ENCODE measurements around the gene BORCS5. TPM values are rescaled to one million over a fixed set of nuclear protein-coding genes. Genes with fewer than 3 reads are reported as not detected.

Gene BORCS5
- total RNA-seq, 1 experiment from 2014 or later = 25.7 TPM

- no peak for TF ChIP-seq CTCF (IDR thresholded peaks at IDR 0.05; ENCODE audit: insufficient read depth in 1 of 2, low read depth in 1 of 2, low read length in 1 of 2, severe bottlenecking in 1 of 2, unreplicated experiment in 1 of 2)
- intact Hi-C loops (cut with micrococcal nuclease; ENCODE audit: unreplicated experiment) = no loop called here
- Mint-ChIP-seq H3K4me1 (ENCODE audit: low read depth, unreplicated experiment) (peaks cover 30% of the 10 kb centered on the region), H3K36me3 (ENCODE audit: insufficient read depth, unreplicated experiment) (peaks cover 10% of the 10 kb centered on the region), H3K4me3 (ENCODE audit: unreplicated experiment) (no peak overlapping the region), H3K9me3 (ENCODE audit: unreplicated experiment) (no peaks in the 10 kb centered on the region), H3K27me3 (ENCODE audit: insufficient read depth, unreplicated experiment) (no peaks in the 10 kb centered on the region), H3K27ac (ENCODE audit: unreplicated experiment) (no peak overlapping the region)
- Histone ChIP-seq H3K4me3 (ENCODE audit: low read depth, low read length) (no peak overlapping the region), H3K27me3 (replicated peaks; ENCODE audit: control insufficient read depth, insufficient read depth, low read length) (no peaks in the 10 kb centered on the region), H3K36me3 (ENCODE audit: control insufficient read depth, insufficient read depth, low read length) (no peaks in the 10 kb centered on the region), H3K9me3 (no peaks in the 10 kb centered on the region), H3K4me1 (peaks cover 24% of the 10 kb centered on the region)
- DNase-seq = peak in 1 of 2 experiments; percentile 42
- POLR2A ChIA-PET = no interaction called here
- no TSS peak for BruUV-seq (replicated peaks)
- CTCF ChIA-PET = no interaction called here
These were observed 82.8 kb downstream of the BORCS5 start for GRCh38 chr12:12439636-12440035.

- intact Hi-C loops (cut with micrococcal nuclease; ENCODE audit: unreplicated experiment) = no loop called here
- no peaks in the 10 kb centered on the region for H3K9me3 Mint-ChIP-seq (ENCODE audit: unreplicated experiment)
- Histone ChIP-seq H3K27me3 (replicated peaks; ENCODE audit: control insufficient read depth, insufficient read depth, low read length) (no peaks in the 10 kb centered on the region), H3K9me3 (no peaks in the 10 kb centered on the region), H3K4me1 (peaks cover 18% of the 10 kb centered on the region), H3K36me3 (ENCODE audit: control insufficient read depth, insufficient read depth, low read length) (no peaks in the 10 kb centered on the region), H3K4me3 (ENCODE audit: low read depth, low read length) (no peak overlapping the region)
- H3K27ac Mint-ChIP-seq (ENCODE audit: unreplicated experiment) = no peak overlapping the region
- BruUV-seq (replicated peaks) = no TSS peak
- peaks cover 10% of the 10 kb centered on the region for H3K36me3 Mint-ChIP-seq (ENCODE audit: insufficient read depth, unreplicated experiment)
- no peak for DNase-seq
- ChIA-PET CTCF (interaction anchor here (0.6 kb wide), 1 partner anchor 11 kb away, joined by 4 read pairs; no protein-coding TSS in a partner anchor), POLR2A (interaction anchor here (0.6 kb wide), 1 partner anchor 44 kb away, joined by 4 read pairs; no protein-coding TSS in a partner anchor)
- TF ChIP-seq CTCF (IDR thresholded peaks at IDR 0.05; ENCODE audit: insufficient read depth in 1 of 2, low read depth in 1 of 2, low read length in 1 of 2, severe bottlenecking in 1 of 2, unreplicated experiment in 1 of 2) = no peak
- H3K27me3 Mint-ChIP-seq (ENCODE audit: insufficient read depth, unreplicated experiment) = no peaks in the 10 kb centered on the region
- no peak overlapping the region for H3K4me3 Mint-ChIP-seq (ENCODE audit: unreplicated experiment)
- peaks cover 29% of the 10 kb centered on the region for H3K4me1 Mint-ChIP-seq (ENCODE audit: low read depth, unreplicated experiment)
These were observed 84.0 kb downstream of the BORCS5 start for GRCh38 chr12:12440784-12441428.

- Mint-ChIP-seq H3K27ac (ENCODE audit: unreplicated experiment) (no peak overlapping the region), H3K4me1 (ENCODE audit: low read depth, unreplicated experiment) (peaks cover 32% of the 10 kb centered on the region), H3K9me3 (ENCODE audit: unreplicated experiment) (no peaks in the 10 kb centered on the region), H3K4me3 (ENCODE audit: unreplicated experiment) (no peak overlapping the region), H3K27me3 (ENCODE audit: insufficient read depth, unreplicated experiment) (no peaks in the 10 kb centered on the region), H3K36me3 (ENCODE audit: insufficient read depth, unreplicated experiment) (peaks cover 10% of the 10 kb centered on the region)
- H3K27me3 ChIP-seq (replicated peaks; ENCODE audit: control insufficient read depth, insufficient read depth, low read length) = no peaks in the 10 kb centered on the region
- no peaks in the 10 kb centered on the region for H3K9me3 ChIP-seq
- no peak for TF ChIP-seq CTCF (IDR thresholded peaks at IDR 0.05; ENCODE audit: insufficient read depth in 1 of 2, low read depth in 1 of 2, low read length in 1 of 2, severe bottlenecking in 1 of 2, unreplicated experiment in 1 of 2)
- BruUV-seq (replicated peaks) = no TSS peak
- ChIA-PET CTCF (no interaction called here), POLR2A (no interaction called here)
- H3K4me1 ChIP-seq = peaks cover 18% of the 10 kb centered on the region
- H3K4me3 ChIP-seq (ENCODE audit: low read depth, low read length) = no peak overlapping the region
- no peaks in the 10 kb centered on the region for H3K36me3 ChIP-seq (ENCODE audit: control insufficient read depth, insufficient read depth, low read length)
- DNase-seq = no peak
- intact Hi-C loops (cut with micrococcal nuclease; ENCODE audit: unreplicated experiment) = no loop called here
These were observed 84.5 kb downstream of the BORCS5 start for GRCh38 chr12:12441429-12441807.

Measured in Caco-2 (cell line).